Fibroblast of mammary gland (primary cell): ENCODE measurements around the gene MCU.
A peak's percentile ranks its signal among the peaks of the same experiment; 100 is the strongest.

Experiments used
- DNase-seq: peaks from one replicate; pipeline ENCODE4 v3.0.0-alpha.2; 2010; ENCODE audit warnings: low read depth
- H3K4me3 ChIP-seq: 2 replicates; pipeline ENCODE4 v1.5.1; 2011; ENCODE audit warnings: low read depth, mild to moderate bottlenecking, low read length, moderate library complexity; ENCODE audit not compliant: control insufficient read depth
- CTCF ChIP-seq: conservative IDR thresholded peaks from 2 replicates; pipeline ENCODE4 v1.5.1; 2011; ENCODE audit warnings: low read depth, low read length, inconsistent platforms; ENCODE audit not compliant: control insufficient read depth, insufficient read depth

MCU gene

DNA sequence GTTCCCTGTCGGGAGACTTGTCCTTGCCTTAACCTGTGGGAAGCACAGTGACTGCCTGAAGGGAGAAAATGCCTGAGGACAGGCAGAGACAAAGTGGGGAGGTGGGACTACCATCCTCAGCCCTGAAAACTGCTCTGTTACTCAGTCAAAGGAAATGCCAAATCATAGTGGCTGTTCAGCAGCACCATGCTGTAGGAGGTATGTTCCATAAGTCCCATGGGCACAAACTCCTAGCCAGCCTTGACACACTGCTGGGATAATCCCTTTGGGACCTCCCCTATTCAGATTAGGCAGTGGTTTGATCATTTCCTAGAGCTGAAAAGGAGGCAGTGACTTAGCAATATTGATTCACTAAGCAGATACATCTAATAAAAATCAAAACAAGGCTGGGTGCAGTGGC is 80.1 kb downstream of the MCU start:
- no peak overlapping the region for H3K4me3 ChIP-seq
- no peak for DNase-seq

GRCh38 chr10:72779874-72780273 is 87.9 kb downstream of the MCU start:
- no peak for TF ChIP-seq CTCF
- no peak for DNase-seq
- no peak overlapping the region for H3K4me3 ChIP-seq

More for the DNA sequence above, 80.1 kb downstream of the MCU start:
- no peak for TF ChIP-seq CTCF

DNA sequence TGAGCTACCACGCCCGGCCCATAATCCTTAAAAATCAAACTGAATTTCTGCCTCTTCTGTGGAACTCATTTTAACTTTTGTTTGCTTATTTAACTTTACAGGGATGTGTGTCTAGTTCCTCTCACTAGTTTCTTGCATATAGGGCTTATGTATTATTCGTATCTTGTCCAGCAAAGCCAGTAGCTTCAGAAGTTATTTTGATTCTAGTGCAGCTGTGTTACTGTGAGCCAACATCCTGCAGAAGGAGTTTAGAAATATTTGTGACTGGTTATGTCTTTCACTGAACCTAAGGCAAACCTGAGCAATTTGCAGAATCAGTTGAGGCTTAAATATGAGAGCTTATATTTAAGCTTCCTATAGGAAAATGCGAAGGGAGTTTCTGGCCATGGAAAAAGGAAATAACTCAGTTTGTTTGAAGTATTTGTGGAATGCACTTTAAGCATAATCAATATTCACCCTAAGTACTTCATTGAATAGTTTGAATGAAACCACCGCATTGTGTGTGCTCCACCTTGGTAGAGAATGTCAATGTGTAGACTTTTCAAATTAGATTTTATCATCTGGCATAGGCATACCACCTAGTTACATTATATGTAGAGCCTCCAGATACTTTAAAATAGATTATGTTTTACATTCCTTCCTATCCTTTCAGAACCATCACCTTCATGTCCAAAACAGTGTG is 90.8 kb downstream of the MCU start:
- H3K4me3 ChIP-seq: no peak overlapping the region
- DNase-seq: no peak
- TF ChIP-seq CTCF: no peak

DNA sequence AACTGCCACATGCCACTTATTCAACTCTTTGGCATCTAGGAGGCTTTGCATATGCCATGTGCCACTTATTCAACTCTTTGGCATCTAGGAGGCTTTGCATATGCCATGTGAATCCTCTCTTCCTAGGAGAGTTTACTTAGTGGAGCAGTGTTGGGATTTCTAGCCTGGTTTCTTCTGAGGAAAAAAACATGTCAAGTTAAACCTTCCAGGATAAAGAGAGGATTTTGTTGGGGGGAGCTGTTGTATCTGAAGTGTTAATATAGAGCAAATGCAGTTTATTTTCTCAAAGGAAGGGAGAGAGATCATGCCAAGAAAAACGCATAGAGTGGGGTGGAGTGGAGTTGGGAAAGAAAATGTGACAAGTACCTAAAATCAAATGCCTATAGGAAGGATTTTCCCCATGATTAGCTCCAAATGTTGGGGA is 91.5 kb downstream of the MCU start:
- no peak overlapping the region for H3K4me3 ChIP-seq
- no peak for TF ChIP-seq CTCF
- no peak for DNase-seq

GRCh38 chr10:72784551-72785351 is 92.8 kb downstream of the MCU start:
- H3K4me3 ChIP-seq: no peak overlapping the region
- TF ChIP-seq CTCF: no peak
- DNase-seq: peak; percentile 87

GRCh38 chr10:72785409-72785808 is 93.5 kb downstream of the MCU start:
- no peak for TF ChIP-seq CTCF
- no peak overlapping the region for H3K4me3 ChIP-seq
- no peak for DNase-seq
